Esophagus muscularis mucosa (tissue), 4 donors: Measurements from ENCODE around the gene BDKRB2. TPM values are rescaled to one million over a fixed set of nuclear protein-coding genes. Genes with fewer than 3 reads are reported as not detected.

Source experiments
- DNase-seq: peaks from one replicate; pipeline ENCODE4 v3.0.0-alpha.2; 2017; ENCODE audit errors: extremely low spot score
- H3K27ac ChIP-seq, 4 donors: fragments of 200-600 bp; sonication (generic); replicated peaks in 1 of 4; 1 replicate in 3 of 4; 2 replicates in 1 of 4; pipeline ENCODE4 v1.5.1; 2016 to 2019; ENCODE audit warnings: mild to moderate bottlenecking in 1 of 4
- H3K27me3 ChIP-seq, 4 donors: fragments of 200-600 bp; sonication (generic); one replicate each; pipeline versions ENCODE4 v1.5.1 to v1.6.0; 2016 to 2019
- H3K36me3 ChIP-seq, 4 donors: fragments of 200-600 bp; sonication (generic); one replicate each; pipeline ENCODE4 v1.5.1; 2016 to 2019
- H3K4me1 ChIP-seq, 4 donors: fragments of 200-600 bp; sonication (generic); one replicate each; pipeline ENCODE4 v1.5.1; 2016 to 2019
- H3K4me3 ChIP-seq, 4 donors: fragments of 200-600 bp; sonication (generic); 1 replicate in 2 of 4; 2 replicates in 2 of 4; pipeline ENCODE4 v1.5.1; 2016 to 2019; ENCODE audit warnings: mild to moderate bottlenecking in 4 of 4, moderate library complexity in 1 of 4
- H3K9me3 ChIP-seq, 4 donors: fragments of 200-600 bp; sonication (generic); 1 replicate in 3 of 4; 2 replicates in 1 of 4; pipeline ENCODE4 v1.5.1; 2016 to 2019
- EP300 ChIP-seq: sonication (generic); formaldehyde crosslinking; IDR thresholded peaks from one replicate; pipeline ENCODE4 v1.6.1; 2017; ENCODE audit warnings: antibody characterized with exemption
- POLR2A ChIP-seq: fragments of 450-650 bp; IDR thresholded peaks from one replicate; pipeline ENCODE4 v1.6.1; 2017; ENCODE audit warnings: antibody characterized with exemption, moderate library complexity, mild to moderate bottlenecking, low read depth
- POLR2AphosphoS5 ChIP-seq, 2 donors: sonication (generic); formaldehyde crosslinking; IDR thresholded peaks; one replicate each; pipeline ENCODE4 v1.6.1; 2017; ENCODE audit warnings: antibody characterized with exemption in 2 of 2
- WGBS: methylation state at CpG from one replicate; pipeline ENCODE4 v1.1.5; 2018; 5-methylcytosine and 5-hydroxymethylcytosine counted together
- intact Hi-C: fragments of 100-400 bp; cut with DNase I; formaldehyde crosslinking; loops from one replicate; pipeline ENCODE4 v1.15.1; 2023
- total RNA-seq, 4 donors: library from RNA; depleted of rRNA; stranded (reverse); fragments of >200 nt; gene quantifications; one replicate each; pipeline versions ENCODE4 v1.1.0 to v1.2.1, GENCODE V29; 2016
- TF ChIP-seq, protein P1 (sequence below), 3 experiments: fragments of 200-600 bp in 2 of 3; fragments of 450-650 bp in 1 of 3; sonication (generic) in 2 of 3; IDR thresholded peaks; one replicate each; pipeline ENCODE4 v1.5.1; 2017 to 2019; ENCODE audit warnings: antibody characterized with exemption in 3 of 3, mild to moderate bottlenecking in 2 of 3, moderate library complexity in 1 of 3

BDKRB2 gene
- total RNA-seq, 4 donors from 2014 or later = 5.8 to 16.1 (median 10.0) TPM

DNA sequence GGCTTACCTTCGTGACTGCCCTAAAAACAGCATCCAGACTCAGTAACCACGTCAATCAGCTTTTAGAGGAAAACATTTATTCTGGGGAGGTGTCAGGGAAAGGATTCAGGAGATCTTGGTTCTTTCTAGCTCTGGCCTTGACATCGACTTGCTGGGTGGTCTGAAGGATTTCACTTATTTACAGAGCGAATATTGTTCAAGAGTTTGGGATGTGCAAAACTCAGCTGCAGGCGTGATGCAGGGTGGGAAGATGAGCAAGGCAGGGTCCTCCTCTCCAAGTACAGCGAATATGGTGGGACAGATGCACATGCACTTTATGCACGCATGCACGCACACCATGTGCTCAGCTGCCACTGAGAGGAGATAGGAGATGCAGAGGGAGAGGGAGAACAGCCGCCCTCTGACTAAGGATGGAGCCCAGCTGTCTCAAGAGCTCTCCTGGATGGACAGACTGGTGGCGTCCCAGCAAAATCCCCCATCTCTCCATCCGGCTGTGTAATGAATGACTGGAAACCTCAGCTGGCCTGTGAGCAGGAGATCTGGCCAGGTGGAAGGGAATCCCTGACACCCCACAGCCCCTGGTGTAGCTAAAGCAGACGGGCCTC lies 27.0 kb downstream of the BDKRB2 start:
- 78% methylated on average over 12 of the region's 12 CpGs for WGBS
- peak overlapping the region in 1 of 4 donors; percentile 2 for H3K27ac ChIP-seq
- TF ChIP-seq EP300 = no peak
- TF ChIP-seq POLR2AphosphoS5 (IDR thresholded peaks at IDR 0.05) = no peak
- TF ChIP-seq POLR2A = no peak
- no peak for DNase-seq
- peaks cover 0 to 10% (median 3%) of the 10 kb centered on the region in 4 donors for H3K9me3 ChIP-seq
- no peak overlapping the region for H3K4me3 ChIP-seq
- intact Hi-C loops = no loop called here
- no peaks in the 10 kb centered on the region for H3K27me3 ChIP-seq
- H3K36me3 ChIP-seq = no peaks in the 10 kb centered on the region
- peaks cover 0 to 22% (median 20%) of the 10 kb centered on the region in 4 donors for H3K4me1 ChIP-seq

DNA sequence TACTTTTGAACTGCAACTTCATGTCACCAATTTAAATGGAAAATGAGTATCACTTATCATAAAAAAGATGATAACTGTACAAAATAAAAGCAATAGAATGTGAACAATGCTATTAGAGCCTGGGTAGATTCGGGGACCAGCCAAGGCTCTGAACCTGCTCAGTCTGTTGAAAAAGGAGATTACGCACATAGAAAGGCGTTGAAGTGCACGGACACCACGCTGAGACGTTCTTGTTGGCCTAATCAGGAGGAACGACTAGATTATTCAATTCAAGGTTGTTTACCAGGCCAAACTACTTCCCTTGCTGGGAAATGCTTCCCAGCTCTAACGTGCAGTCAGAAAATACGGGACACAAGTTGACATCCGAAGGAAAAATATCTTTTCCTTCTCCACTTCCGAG lies 27.9 kb downstream of the BDKRB2 start:
- no peaks in the 10 kb centered on the region for H3K27me3 ChIP-seq
- H3K27ac ChIP-seq = peak overlapping the region in 1 of 4 donors; percentile 65
- H3K4me1 ChIP-seq = peaks cover 0 to 29% (median 23%) of the 10 kb centered on the region in 4 donors
- intact Hi-C loops = no loop called here
- peaks cover 0 to 10% (median 3%) of the 10 kb centered on the region in 4 donors for H3K9me3 ChIP-seq
- TF ChIP-seq EP300 (no peak), POLR2AphosphoS5 (IDR thresholded peaks at IDR 0.05) (no peak), POLR2A (no peak)
- TF ChIP-seq, protein P1, sequence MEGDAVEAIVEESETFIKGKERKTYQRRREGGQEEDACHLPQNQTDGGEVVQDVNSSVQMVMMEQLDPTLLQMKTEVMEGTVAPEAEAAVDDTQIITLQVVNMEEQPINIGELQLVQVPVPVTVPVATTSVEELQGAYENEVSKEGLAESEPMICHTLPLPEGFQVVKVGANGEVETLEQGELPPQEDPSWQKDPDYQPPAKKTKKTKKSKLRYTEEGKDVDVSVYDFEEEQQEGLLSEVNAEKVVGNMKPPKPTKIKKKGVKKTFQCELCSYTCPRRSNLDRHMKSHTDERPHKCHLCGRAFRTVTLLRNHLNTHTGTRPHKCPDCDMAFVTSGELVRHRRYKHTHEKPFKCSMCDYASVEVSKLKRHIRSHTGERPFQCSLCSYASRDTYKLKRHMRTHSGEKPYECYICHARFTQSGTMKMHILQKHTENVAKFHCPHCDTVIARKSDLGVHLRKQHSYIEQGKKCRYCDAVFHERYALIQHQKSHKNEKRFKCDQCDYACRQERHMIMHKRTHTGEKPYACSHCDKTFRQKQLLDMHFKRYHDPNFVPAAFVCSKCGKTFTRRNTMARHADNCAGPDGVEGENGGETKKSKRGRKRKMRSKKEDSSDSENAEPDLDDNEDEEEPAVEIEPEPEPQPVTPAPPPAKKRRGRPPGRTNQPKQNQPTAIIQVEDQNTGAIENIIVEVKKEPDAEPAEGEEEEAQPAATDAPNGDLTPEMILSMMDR (IDR thresholded peaks at IDR 0.05) = no peak
- WGBS = 82% methylated on average over 11 of the region's 11 CpGs
- no peaks in the 10 kb centered on the region for H3K36me3 ChIP-seq
- no peak for DNase-seq
- H3K4me3 ChIP-seq = no peak overlapping the region

DNA sequence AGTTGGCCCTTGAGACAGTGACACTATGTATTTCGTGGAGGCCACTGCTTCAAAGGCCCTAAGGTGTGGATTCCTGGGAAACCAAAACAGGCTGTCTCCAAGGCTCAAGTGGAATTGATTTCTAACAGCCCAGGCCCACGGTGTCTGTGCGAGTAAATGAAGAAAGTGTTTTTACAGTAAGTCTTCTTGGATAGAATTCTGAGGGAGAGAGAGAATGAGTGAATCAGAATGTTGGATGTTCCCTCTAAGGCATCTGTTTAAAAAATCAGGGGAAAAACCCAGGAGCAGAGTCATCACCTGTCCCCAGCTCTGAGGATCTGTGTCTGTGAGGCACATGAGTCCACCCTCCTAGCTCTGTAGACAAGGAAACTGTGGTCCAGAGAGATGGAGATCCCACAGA lies 29.0 kb downstream of the BDKRB2 start:
- intact Hi-C loops = no loop called here
- H3K4me1 ChIP-seq = peaks cover 0 to 31% (median 23%) of the 10 kb centered on the region in 4 donors
- TF ChIP-seq EP300 (no peak), POLR2A (no peak), POLR2AphosphoS5 (IDR thresholded peaks at IDR 0.05) (no peak)
- TF ChIP-seq, protein P1 (IDR thresholded peaks at IDR 0.05) = no peak
- H3K36me3 ChIP-seq = peaks cover 0 to 11% (median 0%) of the 10 kb centered on the region in 4 donors
- H3K27me3 ChIP-seq = no peaks in the 10 kb centered on the region
- no peak overlapping the region for H3K4me3 ChIP-seq
- no peak for DNase-seq
- WGBS = 24% methylated on average over 2 of the region's 3 CpGs
- H3K9me3 ChIP-seq = peaks cover 0 to 1% (median 0%) of the 10 kb centered on the region in 4 donors
- peak overlapping the region; percentile 46 to 67 (median 65) for H3K27ac ChIP-seq

DNA sequence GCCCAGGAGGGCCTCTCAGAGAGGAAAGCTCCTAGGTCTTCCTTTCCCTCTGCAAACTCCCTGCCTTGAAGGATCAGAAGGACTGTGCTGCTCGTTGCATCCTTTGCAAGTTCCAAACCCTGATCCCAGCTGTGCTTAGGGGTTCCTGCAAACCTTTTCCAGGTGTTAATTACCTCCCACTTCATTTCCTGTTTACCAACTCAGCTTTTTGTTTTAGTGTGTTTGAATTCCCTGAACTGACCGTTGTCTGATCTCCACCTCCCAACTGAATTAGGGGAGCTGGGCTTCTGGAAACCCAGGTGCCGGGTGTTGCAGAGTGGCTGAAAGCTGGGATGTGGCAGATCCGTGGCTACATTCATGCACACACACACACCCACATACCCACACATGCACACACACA lies 30.8 kb downstream of the BDKRB2 start:
- no peak overlapping the region for H3K27ac ChIP-seq
- WGBS = 74% methylated on average over 4 of the region's 4 CpGs
- peaks cover 0 to 31% (median 23%) of the 10 kb centered on the region in 4 donors for H3K4me1 ChIP-seq
- H3K9me3 ChIP-seq = no peaks in the 10 kb centered on the region
- TF ChIP-seq POLR2A = no peak
- TF ChIP-seq, protein P1 (IDR thresholded peaks at IDR 0.05) = no peak
- no peak for TF ChIP-seq POLR2AphosphoS5 (IDR thresholded peaks at IDR 0.05)
- TF ChIP-seq EP300 = no peak
- intact Hi-C loops = no loop called here
- H3K27me3 ChIP-seq = no peaks in the 10 kb centered on the region
- no peak for DNase-seq
- H3K36me3 ChIP-seq = peaks cover 0 to 22% (median 3%) of the 10 kb centered on the region in 4 donors
- no peak overlapping the region for H3K4me3 ChIP-seq

DNA sequence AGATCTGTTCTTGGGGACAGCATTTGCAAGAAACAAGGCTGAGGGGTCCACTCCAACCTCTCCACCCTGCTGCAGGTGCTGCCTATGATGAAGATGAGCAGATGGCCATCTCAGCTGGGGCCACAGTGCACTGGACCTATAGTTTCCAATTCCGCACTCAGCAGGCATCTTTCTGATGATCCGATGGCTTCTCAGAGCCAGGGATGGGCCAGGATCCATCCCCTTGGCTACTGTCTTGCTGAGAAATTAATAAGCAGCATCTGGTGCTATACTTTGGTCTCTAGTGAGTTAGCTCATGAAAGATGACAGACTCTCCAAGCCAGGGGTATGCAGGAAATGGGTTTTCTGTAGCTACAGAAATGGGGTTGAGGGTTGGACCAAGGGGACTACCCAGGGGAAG lies 33.0 kb downstream of the BDKRB2 start:
- H3K36me3 ChIP-seq = peaks cover 0 to 43% (median 14%) of the 10 kb centered on the region in 4 donors
- no peaks in the 10 kb centered on the region for H3K9me3 ChIP-seq
- H3K27ac ChIP-seq = no peak overlapping the region
- no peak for DNase-seq
- TF ChIP-seq POLR2AphosphoS5 (IDR thresholded peaks at IDR 0.05) = no peak
- TF ChIP-seq, protein P1 (IDR thresholded peaks at IDR 0.05) = no peak
- TF ChIP-seq POLR2A = no peak
- no peak for TF ChIP-seq EP300
- peaks cover 0 to 31% (median 23%) of the 10 kb centered on the region in 4 donors for H3K4me1 ChIP-seq
- 78% methylated on average over 2 of the region's 2 CpGs for WGBS
- H3K27me3 ChIP-seq = no peaks in the 10 kb centered on the region
- no peak overlapping the region for H3K4me3 ChIP-seq
- intact Hi-C loops = no loop called here
